NT2/D1 (cell line): ENCODE results near the gene DIPK1C.

ENCODE experiments used
- SUZ12 ChIP-seq: IDR thresholded peaks from 2 replicates; pipeline ENCODE4 v1.6.1; 2011; ENCODE audit not compliant: insufficient read length, insufficient read depth; ENCODE audit errors: extremely low read depth
- YY1 ChIP-seq: IDR thresholded peaks from 2 replicates; pipeline ENCODE4 v1.6.1; 2011; ENCODE audit not compliant: insufficient read length, insufficient read depth
- ZNF274 ChIP-seq: IDR thresholded peaks from 2 replicates; pipeline ENCODE4 v1.6.1; 2011; ENCODE audit warnings: mild to moderate bottlenecking, low read depth, low read length

DNA sequence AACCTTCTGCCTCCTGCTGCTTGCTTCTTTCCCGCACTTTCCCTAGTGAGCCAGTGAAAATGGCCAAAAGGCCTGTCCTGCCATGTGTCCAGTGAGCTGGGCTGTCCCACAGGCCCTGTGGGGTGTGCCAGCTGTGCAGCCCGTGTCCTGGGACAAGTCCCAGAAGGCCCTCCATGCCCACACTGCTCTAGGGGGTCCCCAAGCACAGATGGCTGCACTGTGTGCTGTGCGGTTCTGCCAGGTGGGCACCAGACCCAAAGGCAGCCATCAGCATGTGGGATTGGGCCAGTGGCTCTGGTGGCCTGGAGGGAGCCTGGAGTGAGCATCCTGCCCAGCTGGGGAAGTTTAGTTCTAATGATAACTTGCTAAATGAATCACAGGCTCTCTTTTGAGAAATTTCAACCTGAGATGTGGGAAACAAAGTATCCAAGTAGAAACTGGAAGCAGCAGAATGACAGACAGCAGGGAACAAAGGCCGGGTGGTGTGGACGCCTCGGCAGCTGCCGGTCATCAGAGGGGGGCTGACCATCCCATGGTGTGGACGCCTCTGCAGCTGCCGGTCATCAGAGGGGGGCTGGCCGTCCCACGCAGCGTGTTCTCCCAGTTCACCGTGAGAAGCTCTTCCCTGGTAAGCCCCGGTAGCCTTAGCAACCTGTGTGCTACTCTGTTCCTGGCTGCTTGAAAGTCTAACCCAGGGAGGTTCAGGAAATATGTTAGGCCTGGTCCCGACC is 29.2 kb upstream of the DIPK1C start:
- no peak for TF ChIP-seq SUZ12
- TF ChIP-seq YY1 = no peak
- TF ChIP-seq ZNF274 = no peak
